Ectodermal cell (in vitro differentiated cells): ENCODE results near the gene SCAND1.
A peak's percentile ranks its signal among the peaks of the same experiment; 100 is the strongest.

Experiments used
- H3K27ac ChIP-seq: 2 replicates; pipeline ENCODE4 v1.7.0; 2013; ENCODE audit warnings: mild to moderate bottlenecking, low read depth, low read length; ENCODE audit not compliant: insufficient read depth, poor library complexity, severe bottlenecking
- H3K27me3 ChIP-seq: 2 replicates; pipeline ENCODE4 v1.7.0; 2013; ENCODE audit warnings: mild to moderate bottlenecking, low read length; ENCODE audit not compliant: insufficient read depth, control insufficient read depth, poor library complexity, severe bottlenecking
- H3K36me3 ChIP-seq: one replicate; pipeline ENCODE4 v1.7.0; 2013; ENCODE audit warnings: low read length; ENCODE audit not compliant: control insufficient read depth, insufficient read depth
- H3K4me1 ChIP-seq: one replicate; pipeline ENCODE4 v1.7.0; 2013; ENCODE audit warnings: low read length; ENCODE audit not compliant: control insufficient read depth, insufficient read depth
- H3K4me3 ChIP-seq: 2 replicates; pipeline ENCODE4 v1.7.0; 2013; ENCODE audit warnings: low read depth, low read length, control low read depth; ENCODE audit not compliant: insufficient read depth
- H3K9me3 ChIP-seq: 2 replicates; pipeline ENCODE4 v1.7.0; 2013; ENCODE audit warnings: mild to moderate bottlenecking, low read length, moderate library complexity; ENCODE audit not compliant: control insufficient read depth
- WGBS, 2 experiments: methylation state at CpG; one replicate each; pipeline ENCODE4 v1.1.7; 2013; ENCODE audit warnings: missing lambda C conversion rate in 2 of 2; 5-methylcytosine and 5-hydroxymethylcytosine counted together

The SCAND1 gene

GRCh38 chr20:35942243-35942642 lies 12.1 kb downstream of the SCAND1 start:
- Histone ChIP-seq H3K27me3 (no peaks in the 10 kb centered on the region), H3K4me3 (no peak overlapping the region), H3K9me3 (no peaks in the 10 kb centered on the region), H3K4me1 (no peaks in the 10 kb centered on the region), H3K27ac (peak overlapping the region; percentile 61), H3K36me3 (peaks cover 11% of the 10 kb centered on the region)
- WGBS, 2 experiments: 52 to 54% methylated on average over 2 of the region's 2 CpGs

DNA sequence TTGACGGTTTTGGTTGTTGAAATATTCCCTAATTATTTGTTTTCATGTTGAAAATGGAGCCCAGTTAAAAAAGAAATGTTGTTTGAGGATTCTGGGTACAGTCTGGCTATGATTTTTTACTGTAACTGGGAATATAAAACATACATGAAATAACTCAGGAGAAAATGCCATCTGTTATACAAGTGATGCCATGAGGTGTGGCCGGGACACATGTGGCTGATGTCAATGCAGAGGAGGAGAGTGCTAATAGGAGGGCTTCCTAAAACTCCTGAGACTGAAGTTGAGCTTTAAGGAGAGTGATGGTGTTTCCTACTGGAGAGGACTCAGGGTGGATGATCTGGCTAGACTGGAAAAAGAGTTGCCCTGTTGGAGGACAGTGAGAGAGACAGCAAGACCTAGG lies 12.7 kb downstream of the SCAND1 start:
- H3K4me3 ChIP-seq: no peak overlapping the region
- peak overlapping the region; percentile 61 for H3K27ac ChIP-seq
- H3K4me1 ChIP-seq: no peaks in the 10 kb centered on the region
- H3K36me3 ChIP-seq: peaks cover 11% of the 10 kb centered on the region
- 93 to 98% methylated on average over 2 of the region's 2 CpGs for WGBS, 2 experiments
- H3K9me3 ChIP-seq: no peaks in the 10 kb centered on the region
- no peaks in the 10 kb centered on the region for H3K27me3 ChIP-seq

GRCh38 chr20:35939264-35939663 lies 15.0 kb downstream of the SCAND1 start:
- H3K36me3 ChIP-seq: peaks cover 11% of the 10 kb centered on the region
- 87 to 89% methylated on average over 3 of the region's 3 CpGs for WGBS, 2 experiments

DNA sequence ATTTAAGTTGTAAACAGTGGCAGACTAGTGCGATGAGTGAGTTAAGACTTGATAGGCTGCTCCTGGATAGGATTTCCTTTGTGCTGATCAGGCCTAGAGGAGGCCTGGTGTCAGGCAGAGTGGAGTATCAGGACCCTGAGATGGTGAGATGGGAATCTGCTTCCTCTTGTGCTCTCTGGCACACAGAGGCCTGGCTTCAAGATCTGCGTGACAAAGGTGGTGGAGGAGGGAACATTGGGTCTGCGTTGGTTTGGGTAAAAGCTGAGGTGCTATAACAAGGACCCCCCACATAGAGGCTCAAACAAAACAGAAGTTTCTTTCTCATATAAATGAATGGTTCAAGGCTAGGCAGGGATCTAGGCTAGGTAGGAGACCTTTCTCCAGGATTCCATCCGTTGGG lies 20.3 kb downstream of the SCAND1 start:
- Histone ChIP-seq H3K36me3 (peaks cover 4% of the 10 kb centered on the region), H3K4me3 (no peak overlapping the region), H3K9me3 (no peaks in the 10 kb centered on the region), H3K4me1 (no peaks in the 10 kb centered on the region), H3K27ac (no peak overlapping the region), H3K27me3 (no peaks in the 10 kb centered on the region)
- 53 to 67% methylated on average over 4 of the region's 4 CpGs for WGBS, 2 experiments

More at GRCh38 chr20:35939264-35939663, 15.0 kb downstream of the SCAND1 start:
- H3K27me3 ChIP-seq: no peaks in the 10 kb centered on the region
- no peaks in the 10 kb centered on the region for H3K4me1 ChIP-seq
- no peaks in the 10 kb centered on the region for H3K9me3 ChIP-seq
- no peak overlapping the region for H3K4me3 ChIP-seq
- no peak overlapping the region for H3K27ac ChIP-seq

GRCh38 chr20:35929301-35929700 lies 25.0 kb downstream of the SCAND1 start:
- Histone ChIP-seq H3K27ac (no peak overlapping the region), H3K9me3 (no peaks in the 10 kb centered on the region), H3K36me3 (peaks cover 16% of the 10 kb centered on the region), H3K4me1 (no peaks in the 10 kb centered on the region), H3K27me3 (no peaks in the 10 kb centered on the region), H3K4me3 (no peak overlapping the region)
- 92 to 97% methylated on average over 2 of the region's 2 CpGs for WGBS, 2 experiments

DNA sequence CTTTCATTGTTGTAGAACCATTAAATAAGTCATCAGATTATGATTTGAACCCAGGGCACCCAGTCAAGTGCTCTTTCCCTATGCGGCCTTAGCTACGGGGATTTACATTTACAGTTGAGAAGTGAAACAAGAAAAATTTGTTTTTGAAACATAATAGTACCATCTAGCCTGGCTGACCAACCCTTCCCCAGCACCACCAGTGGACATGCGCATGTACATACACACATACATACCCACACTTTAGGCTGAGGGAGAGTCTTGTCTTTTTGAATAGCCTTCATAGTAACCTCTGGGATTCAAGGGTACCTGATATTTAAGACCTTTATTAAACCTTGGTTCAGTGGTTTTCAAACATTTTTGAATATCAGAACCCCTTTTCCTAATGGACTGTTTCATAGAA lies 33.8 kb downstream of the SCAND1 start:
- H3K27me3 ChIP-seq: no peaks in the 10 kb centered on the region
- no peaks in the 10 kb centered on the region for H3K4me1 ChIP-seq
- H3K4me3 ChIP-seq: no peak overlapping the region
- H3K9me3 ChIP-seq: no peaks in the 10 kb centered on the region
- H3K36me3 ChIP-seq: peaks cover 20% of the 10 kb centered on the region
- H3K27ac ChIP-seq: no peak overlapping the region
- WGBS, 2 experiments: 95 to 96% methylated on average over 3 of the region's 3 CpGs

- no peaks in the 10 kb centered on the region for H3K27me3 ChIP-seq
- H3K4me3 ChIP-seq: no peak overlapping the region
- no peaks in the 10 kb centered on the region for H3K4me1 ChIP-seq
- H3K27ac ChIP-seq: no peak overlapping the region
- H3K36me3 ChIP-seq: peaks cover 25% of the 10 kb centered on the region
- no peaks in the 10 kb centered on the region for H3K9me3 ChIP-seq
- WGBS, 2 experiments: 87 to 92% methylated on average over 1 of the region's 1 CpG
Observed at GRCh38 chr20:35918021-35918420, 36.3 kb downstream of the SCAND1 start.

- no peak overlapping the region for H3K27ac ChIP-seq
- H3K9me3 ChIP-seq: no peaks in the 10 kb centered on the region
- no peaks in the 10 kb centered on the region for H3K4me1 ChIP-seq
- H3K27me3 ChIP-seq: no peaks in the 10 kb centered on the region
- H3K36me3 ChIP-seq: peaks cover 25% of the 10 kb centered on the region
- 95 to 97% methylated on average over 3 of the region's 3 CpGs for WGBS, 2 experiments
- H3K4me3 ChIP-seq: no peak overlapping the region
Observed at GRCh38 chr20:35917077-35917476, 37.2 kb downstream of the SCAND1 start.

DNA sequence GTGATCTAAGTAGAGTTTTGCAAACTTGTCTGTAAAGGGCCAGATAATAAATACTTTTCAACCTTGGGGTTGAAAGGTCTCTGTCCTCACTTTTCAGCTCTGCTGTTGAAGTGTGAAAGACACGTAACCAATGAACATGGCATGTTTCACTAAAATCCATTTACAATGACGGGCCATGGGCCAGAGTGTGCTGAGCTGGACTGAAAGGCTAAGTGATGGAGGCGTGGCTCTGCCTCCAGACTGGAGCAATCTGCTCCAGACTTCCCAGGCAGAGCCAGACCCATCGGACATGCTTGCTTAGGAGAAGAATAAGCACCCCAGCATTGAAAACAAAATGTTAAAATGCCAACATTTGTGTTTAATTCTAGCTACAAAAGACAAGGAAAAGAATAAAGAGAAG lies 41.4 kb downstream of the SCAND1 start:
- 90 to 95% methylated on average over 4 of the region's 4 CpGs for WGBS, 2 experiments
- Histone ChIP-seq H3K9me3 (no peaks in the 10 kb centered on the region), H3K27me3 (no peaks in the 10 kb centered on the region), H3K36me3 (peaks cover 21% of the 10 kb centered on the region), H3K4me1 (no peaks in the 10 kb centered on the region), H3K27ac (no peak overlapping the region), H3K4me3 (no peak overlapping the region)

DNA sequence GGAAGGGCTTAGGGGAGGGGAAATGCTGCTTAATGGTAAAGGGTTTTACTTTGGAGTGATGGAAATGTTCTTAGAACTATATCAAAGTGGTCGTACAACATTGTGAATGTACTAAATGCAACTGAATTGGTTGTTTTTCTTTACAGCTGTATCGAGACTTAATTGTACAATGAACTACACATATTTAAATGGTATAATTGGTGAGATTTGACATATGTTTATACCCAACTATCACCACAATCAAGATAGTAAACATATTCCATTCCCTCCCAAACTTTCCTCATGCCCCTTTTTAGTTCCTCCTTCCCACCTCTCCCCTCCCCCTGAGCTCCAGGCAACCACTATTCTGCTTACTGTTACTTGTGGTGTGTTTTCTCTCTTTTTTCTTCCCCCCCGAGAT lies 44.0 kb downstream of the SCAND1 start:
- no peaks in the 10 kb centered on the region for H3K4me1 ChIP-seq
- H3K4me3 ChIP-seq: no peak overlapping the region
- peaks cover 5% of the 10 kb centered on the region for H3K36me3 ChIP-seq
- H3K27me3 ChIP-seq: no peaks in the 10 kb centered on the region
- 94 to 100% methylated on average over 2 to 3 of the region's 3 CpGs for WGBS, 2 experiments
- H3K27ac ChIP-seq: no peak overlapping the region
- no peaks in the 10 kb centered on the region for H3K9me3 ChIP-seq

- no peaks in the 10 kb centered on the region for H3K27me3 ChIP-seq
- no peaks in the 10 kb centered on the region for H3K4me1 ChIP-seq
- no peak overlapping the region for H3K4me3 ChIP-seq
- WGBS, 2 experiments: 89 to 95% methylated on average over 1 of the region's 1 CpG
- H3K36me3 ChIP-seq: peaks cover 5% of the 10 kb centered on the region
- H3K9me3 ChIP-seq: no peaks in the 10 kb centered on the region
- no peak overlapping the region for H3K27ac ChIP-seq
Observed at GRCh38 chr20:35909796-35910195, 44.5 kb downstream of the SCAND1 start.
